ENCODE measurements around the gene BCAN. TPM values are rescaled to one million over a fixed set of nuclear protein-coding genes. Genes with fewer than 3 reads are reported as not detected.
A peak's percentile ranks its signal among the peaks of the same experiment; 100 is the strongest.

The BCAN gene
- total RNA-seq, 2 experiments from 2014 or later: not detected

- ATAC-seq (ENCODE audit: poor library complexity): peak; percentile 45
Measured at GRCh38 chr1:156623946-156624813, 17.7 kb upstream of the BCAN start.

GRCh38 chr1:156624814-156625435, 17.0 kb upstream of the BCAN start:
- Histone ChIP-seq H3K4me3 (ENCODE audit: low read length) (peak overlapping the region; percentile 42), H3K27ac (ENCODE audit: low read depth in 1 of 2, low read length in 2 of 2) (no peak overlapping the region), H3K27me3 (ENCODE audit: control insufficient read depth in 1 of 2, insufficient read depth in 2 of 2, low read length in 2 of 2) (peaks cover 47 to 55% of the 10 kb centered on the region in 2 experiments), H3K36me3 (ENCODE audit: insufficient read depth, low read length) (no peaks in the 10 kb centered on the region), H3K4me1 (ENCODE audit: insufficient read depth, low read length) (peaks cover 25% of the 10 kb centered on the region), H3K9me3 (ENCODE audit: control insufficient read depth in 1 of 2, insufficient read depth in 1 of 2, low read length in 2 of 2) (no peaks in the 10 kb centered on the region)
- Mint-ChIP-seq H3K27me3 (peaks cover 74% of the 10 kb centered on the region), H3K4me3 (peak overlapping the region; percentile 58), H3K4me1 (ENCODE audit: low read depth) (peaks cover 6% of the 10 kb centered on the region), H3K9me3 (no peaks in the 10 kb centered on the region), H3K27ac (no peak overlapping the region), H3K36me3 (ENCODE audit: low read depth) (no peaks in the 10 kb centered on the region)
- ChIA-PET CTCF (interaction anchor here (0.7 to 2.4 kb wide), 11 partner anchors 11 to 101 kb away, joined by 3 to 11 read pairs (median 5); partner anchors contain the start of genes BCAN and NAXE), POLR2A (interaction anchor here (0.7 to 1.4 kb wide), 8 partner anchors 32 to 168 kb away, joined by 3 to 5 read pairs (median 4); partner anchors contain the start of genes MEF2D and NAXE)
- DNase-seq (peak in 2 of 14 experiments; percentile 34 to 42), ATAC-seq (ENCODE audit: poor library complexity) (no peak)
- intact Hi-C loops (cut with DNase I, micrococcal nuclease): loop anchor here (2.0 to 5.0 kb wide), 2 partner anchors 52 to 100 kb away; partner anchors contain the start of gene NES (in 1 of the 2)
- TF ChIP-seq CTCF (IDR thresholded peaks at IDR 0.05): no peak

More at GRCh38 chr1:156623946-156624813, 17.7 kb upstream of the BCAN start:
- peak overlapping the region; percentile 42 for H3K4me3 ChIP-seq (ENCODE audit: low read length)
- ChIA-PET CTCF (interaction anchor here (0.6 to 2.4 kb wide), 11 partner anchors 10 to 349 kb away, joined by 3 to 11 read pairs (median 5); partner anchors contain the start of gene NAXE), POLR2A (interaction anchor here (0.7 to 1.4 kb wide), 8 partner anchors 17 to 167 kb away, joined by 3 to 5 read pairs (median 4); partner anchors contain the start of gene NAXE)
- peaks cover 6% of the 10 kb centered on the region for H3K4me1 Mint-ChIP-seq (ENCODE audit: low read depth)
- H3K27me3 Mint-ChIP-seq: peaks cover 75% of the 10 kb centered on the region
- H3K36me3 Mint-ChIP-seq (ENCODE audit: low read depth): no peaks in the 10 kb centered on the region
- no peaks in the 10 kb centered on the region for H3K9me3 Mint-ChIP-seq
- TF ChIP-seq CTCF (IDR thresholded peaks at IDR 0.05): no peak
- H3K27ac ChIP-seq (ENCODE audit: low read depth in 1 of 2, low read length in 2 of 2): no peak overlapping the region
- no peaks in the 10 kb centered on the region for H3K9me3 ChIP-seq (ENCODE audit: control insufficient read depth in 1 of 2, insufficient read depth in 1 of 2, low read length in 2 of 2)
- no peaks in the 10 kb centered on the region for H3K36me3 ChIP-seq (ENCODE audit: insufficient read depth, low read length)
- peak in 8 of 14 experiments; percentile 22 to 65 (median 43) for DNase-seq
- peaks cover 54 to 62% of the 10 kb centered on the region in 2 experiments for H3K27me3 ChIP-seq (ENCODE audit: control insufficient read depth in 1 of 2, insufficient read depth in 2 of 2, low read length in 2 of 2)
- intact Hi-C loops (cut with DNase I, micrococcal nuclease): loop anchor here in 1 of 2 experiments (2.0 kb wide), 1 partner anchor 101 kb away; no protein-coding TSS in a partner anchor
- no peak overlapping the region for H3K27ac Mint-ChIP-seq
- H3K4me3 Mint-ChIP-seq: peak overlapping the region; percentile 36
- peaks cover 25% of the 10 kb centered on the region for H3K4me1 ChIP-seq (ENCODE audit: insufficient read depth, low read length)

GRCh38 chr1:156625436-156626078, 16.4 kb upstream of the BCAN start:
- no peaks in the 10 kb centered on the region for H3K9me3 Mint-ChIP-seq
- TF ChIP-seq CTCF (IDR thresholded peaks at IDR 0.05): peak; percentile 94
- peaks cover 74% of the 10 kb centered on the region for H3K27me3 Mint-ChIP-seq
- ChIA-PET CTCF (interaction anchor here (0.8 to 2.4 kb wide), 7 partner anchors 12 to 100 kb away, joined by 3 to 12 read pairs (median 6); partner anchors contain the start of gene BCAN), POLR2A (interaction anchor here (0.8 kb wide), 1 partner anchor 125 kb away, joined by 3 read pairs; the partner anchor contains the start of gene MEF2D)
- no peak overlapping the region for H3K27ac Mint-ChIP-seq
- intact Hi-C loops (cut with DNase I, micrococcal nuclease): loop anchor here (1.0 to 5.0 kb wide), 4 partner anchors 32 to 101 kb away; partner anchors contain the start of gene NES (in 1 of the 2)
- no peaks in the 10 kb centered on the region for H3K9me3 ChIP-seq (ENCODE audit: control insufficient read depth in 1 of 2, insufficient read depth in 1 of 2, low read length in 2 of 2)
- DNase-seq: peak; percentile 54 to 84 (median 64)
- H3K4me1 Mint-ChIP-seq (ENCODE audit: low read depth): peaks cover 6% of the 10 kb centered on the region
- peak; percentile 78 for ATAC-seq (ENCODE audit: poor library complexity)
- peak overlapping the region; percentile 86 for H3K4me3 Mint-ChIP-seq
- H3K36me3 ChIP-seq (ENCODE audit: insufficient read depth, low read length): no peaks in the 10 kb centered on the region
- no peaks in the 10 kb centered on the region for H3K36me3 Mint-ChIP-seq (ENCODE audit: low read depth)
- peaks cover 46 to 51% of the 10 kb centered on the region in 2 experiments for H3K27me3 ChIP-seq (ENCODE audit: control insufficient read depth in 1 of 2, insufficient read depth in 2 of 2, low read length in 2 of 2)
- peaks cover 25% of the 10 kb centered on the region for H3K4me1 ChIP-seq (ENCODE audit: insufficient read depth, low read length)
- H3K27ac ChIP-seq (ENCODE audit: low read depth in 1 of 2, low read length in 2 of 2): no peak overlapping the region
- peak overlapping the region; percentile 40 for H3K4me3 ChIP-seq (ENCODE audit: low read length)
